ENCODE results near the gene IQGAP2.

The IQGAP2 gene

GRCh38 chr5:76479281-76479680 is 76.2 kb downstream of the IQGAP2 start:
- DNase-seq, result no peak

- DNase-seq, result no peak
Observed at GRCh38 chr5:76479973-76480667, 77.0 kb downstream of the IQGAP2 start.

GRCh38 chr5:76482984-76483383 is 79.9 kb downstream of the IQGAP2 start:
- no peak for DNase-seq

- DNase-seq, result no peak
Observed at GRCh38 chr5:76483433-76483832, 80.3 kb downstream of the IQGAP2 start.

- no peak for DNase-seq
Observed at GRCh38 chr5:76483881-76484280, 80.8 kb downstream of the IQGAP2 start.

GRCh38 chr5:76485511-76485910 is 82.4 kb downstream of the IQGAP2 start:
- DNase-seq, result no peak

- no peak for DNase-seq
Observed at GRCh38 chr5:76487386-76487785, 84.3 kb downstream of the IQGAP2 start.

- no peak for DNase-seq
Observed at GRCh38 chr5:76487821-76488220, 84.7 kb downstream of the IQGAP2 start.

- DNase-seq, result no peak
Observed at GRCh38 chr5:76488969-76489368, 85.9 kb downstream of the IQGAP2 start.

GRCh38 chr5:76489877-76490688 is 87.0 kb downstream of the IQGAP2 start:
- DNase-seq, result no peak

- no peak for DNase-seq
Observed at GRCh38 chr5:76490960-76491359, 87.9 kb downstream of the IQGAP2 start.

GRCh38 chr5:76492819-76493189 is 89.7 kb downstream of the IQGAP2 start:
- no peak for DNase-seq

- DNase-seq, result no peak
Observed at GRCh38 chr5:76493190-76493837, 90.2 kb downstream of the IQGAP2 start.

GRCh38 chr5:76494201-76494600 is 91.1 kb downstream of the IQGAP2 start:
- no peak for DNase-seq

GRCh38 chr5:76495870-76496269 is 92.8 kb downstream of the IQGAP2 start:
- DNase-seq, result no peak

- DNase-seq, result no peak
Observed at GRCh38 chr5:76497065-76497460, 94.0 kb downstream of the IQGAP2 start.

GRCh38 chr5:76497986-76498717 is 95.1 kb downstream of the IQGAP2 start:
- no peak for DNase-seq

- DNase-seq, result no peak
Observed at GRCh38 chr5:76499507-76500161, 96.5 kb downstream of the IQGAP2 start.

GRCh38 chr5:76500633-76501393 is 97.7 kb downstream of the IQGAP2 start:
- DNase-seq, result no peak

GRCh38 chr5:76503929-76504328 is 100.8 kb downstream of the IQGAP2 start:
- DNase-seq, result no peak

GRCh38 chr5:76504901-76505564 is 101.9 kb downstream of the IQGAP2 start:
- DNase-seq, result no peak
